K562 (cell line): ENCODE results near the gene GDF15. TPM values are rescaled to one million over a fixed set of nuclear protein-coding genes. Genes with fewer than 3 reads are reported as not detected.

ENCODE experiments used
- ATF1 ChIP-seq, 2 experiments: fragments of 450-650 bp in 1 of 2; IDR thresholded peaks; 2 replicates each; pipeline ENCODE4 v1.6.1; 2016; ENCODE audit warnings: missing compliant biosample characterization in 1 of 2, missing genetic modification characterization in 1 of 2
- BDP1 ChIP-seq: IDR thresholded peaks from 3 replicates; pipeline ENCODE4 v1.6.1; 2011; ENCODE audit not compliant: insufficient read length, insufficient read depth
- CHD2 ChIP-seq: IDR thresholded peaks from 2 replicates; pipeline ENCODE4 v1.6.1; 2011; ENCODE audit warnings: low read depth, low read length
- KHSRP ChIP-seq: fragments of 450-650 bp; IDR thresholded peaks from 2 replicates; pipeline ENCODE4 v1.6.1; 2017
- POLR2AphosphoS5 ChIP-seq: IDR thresholded peaks from 2 replicates; pipeline ENCODE4 v1.6.1; 2011; ENCODE audit warnings: mild to moderate bottlenecking, low read depth, low read length, moderate library complexity; ENCODE audit not compliant: control insufficient read depth, insufficient read depth
- POLR2B ChIP-seq: fragments of 450-650 bp; IDR thresholded peaks from 2 replicates; pipeline ENCODE4 v1.6.1; 2018; ENCODE audit warnings: low read depth; ENCODE audit not compliant: partially characterized antibody
- RBM15 ChIP-seq: fragments of 200-400 bp; formaldehyde crosslinking; IDR thresholded peaks from 2 replicates; pipeline ENCODE4 v1.6.1; 2018; ENCODE audit warnings: mild to moderate bottlenecking, low read length, moderate library complexity; ENCODE audit not compliant: insufficient read depth
- SMAD4 ChIP-seq: fragments of 250-450 bp; sonication (Bioruptor Pico); conservative IDR thresholded peaks from 2 replicates; pipeline ENCODE4 v1.8.0; 2021; ENCODE audit warnings: inconsistent platforms, mild to moderate bottlenecking, moderate library complexity
- THAP12 ChIP-seq: fragments of 250-450 bp; sonication (Bioruptor Pico); IDR thresholded peaks from 2 replicates; pipeline ENCODE4 v1.9.0; 2021; ENCODE audit warnings: mild to moderate bottlenecking, inconsistent platforms
- ZMIZ1 ChIP-seq, 2 experiments: fragments of 150-350 bp in 1 of 2; IDR thresholded peaks; 2 replicates each; pipeline ENCODE4 v1.6.1; 2012 to 2016; ENCODE audit warnings: low read depth in 2 of 2, low read length in 2 of 2, mild to moderate bottlenecking in 1 of 2, moderate library complexity in 1 of 2
- ZNF76 ChIP-seq: fragments of 250-450 bp; sonication (Bioruptor Pico); IDR thresholded peaks from 2 replicates; pipeline ENCODE4 v1.4.0; 2020; ENCODE audit warnings: mild to moderate bottlenecking, moderate library complexity, borderline replicate concordance
- polyA plus RNA-seq, 8 experiments: library from polyadenylated mRNA; depleted of rRNA in 4 of 8; stranded (reverse) in 5 of 8; unstranded in 3 of 8; fragments of >200 nt; fragmentation: Nextera tagmentation in 2 of 8; fragmentation: Illumina TruSeq in 1 of 8; extraction: Ambion mirVana in 2 of 8; extraction: Trizol in 1 of 8; gene quantifications; 2 replicates each; pipeline versions ENCODE4 v1.2.1 to v1.2.3, GENCODE V29; 2011 to 2014; ENCODE audit warnings: inconsistent platforms in 1 of 8, missing spikeins in 1 of 8
- total RNA-seq, 7 experiments: library from RNA; depleted of rRNA in 6 of 7; stranded (reverse); fragments of >200 nt in 6 of 7; fragmentation: Illumina TruSeq in 2 of 7; extraction: Trizol in 2 of 7; gene quantifications; 2 replicates each; pipeline versions ENCODE4 v1.2.1 to v1.2.3, GENCODE V29; 2011 to 2021; ENCODE audit warnings: low replicate concordance in 1 of 7
- TF ChIP-seq, protein P1 (sequence below), 2 experiments: fragments of 450-650 bp; IDR thresholded peaks; 2 replicates each; pipeline ENCODE4 v1.6.1; 2016; ENCODE audit warnings: mild to moderate bottlenecking in 2 of 2, borderline replicate concordance in 1 of 2, low read depth in 1 of 2, moderate library complexity in 1 of 2

Gene GDF15
- total and polyA plus RNA-seq, 9 of the 15 experiments (the other 6 are each of a cell fraction or from before 2014, with no cell fraction given): 2.3 to 82.4 (median 12.5) TPM

DNA sequence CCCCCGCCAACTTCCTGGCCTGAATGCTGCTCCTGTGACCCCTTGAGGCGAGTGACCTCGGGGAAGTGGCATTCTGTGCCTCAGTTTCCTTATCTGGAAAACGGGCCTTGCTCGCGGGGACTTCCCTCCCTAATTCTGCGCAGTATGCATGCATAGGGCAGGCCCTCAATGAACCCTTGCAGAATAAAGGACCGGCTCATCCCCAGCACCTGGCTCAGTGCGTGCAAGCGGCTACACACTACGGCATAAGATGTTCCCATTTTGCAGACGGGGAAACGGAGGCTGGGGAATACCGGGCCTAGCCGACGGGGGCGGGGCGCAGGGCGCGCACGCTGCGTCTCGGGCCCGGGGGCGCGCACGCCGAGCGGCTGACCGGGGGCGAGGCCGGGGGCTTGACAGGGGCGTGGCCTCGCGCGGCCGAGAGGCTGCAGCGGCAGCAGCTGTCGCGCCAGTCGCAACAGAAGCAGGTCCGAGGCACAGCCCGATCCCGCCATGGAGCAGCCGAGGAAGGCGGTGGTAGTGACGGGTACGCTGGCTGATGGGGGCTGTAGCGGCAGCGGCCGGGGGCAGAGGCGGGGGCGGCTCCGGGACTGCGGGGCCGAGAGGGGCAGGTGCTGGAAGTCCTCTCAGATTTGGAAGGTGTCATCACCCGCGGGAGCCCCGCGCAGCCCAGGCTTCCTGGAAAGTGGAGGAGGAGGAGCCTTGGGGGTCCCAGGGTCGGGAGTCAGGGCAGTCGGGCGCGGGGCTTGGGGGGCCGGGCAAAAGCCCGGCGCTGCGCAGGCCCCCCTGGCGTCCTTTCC, 45.6 kb upstream of the GDF15 start, which contains the start of gene PGPEP1 (continued):
- TF ChIP-seq BDP1: no peak
- no peak for TF ChIP-seq CHD2
- no peak for TF ChIP-seq ZMIZ1 (IDR thresholded peaks at IDR 0.05; ENCODE audit: low read depth in 2 of 2, low read length in 2 of 2)
- no peak for TF ChIP-seq KHSRP
- TF ChIP-seq, protein P1, sequence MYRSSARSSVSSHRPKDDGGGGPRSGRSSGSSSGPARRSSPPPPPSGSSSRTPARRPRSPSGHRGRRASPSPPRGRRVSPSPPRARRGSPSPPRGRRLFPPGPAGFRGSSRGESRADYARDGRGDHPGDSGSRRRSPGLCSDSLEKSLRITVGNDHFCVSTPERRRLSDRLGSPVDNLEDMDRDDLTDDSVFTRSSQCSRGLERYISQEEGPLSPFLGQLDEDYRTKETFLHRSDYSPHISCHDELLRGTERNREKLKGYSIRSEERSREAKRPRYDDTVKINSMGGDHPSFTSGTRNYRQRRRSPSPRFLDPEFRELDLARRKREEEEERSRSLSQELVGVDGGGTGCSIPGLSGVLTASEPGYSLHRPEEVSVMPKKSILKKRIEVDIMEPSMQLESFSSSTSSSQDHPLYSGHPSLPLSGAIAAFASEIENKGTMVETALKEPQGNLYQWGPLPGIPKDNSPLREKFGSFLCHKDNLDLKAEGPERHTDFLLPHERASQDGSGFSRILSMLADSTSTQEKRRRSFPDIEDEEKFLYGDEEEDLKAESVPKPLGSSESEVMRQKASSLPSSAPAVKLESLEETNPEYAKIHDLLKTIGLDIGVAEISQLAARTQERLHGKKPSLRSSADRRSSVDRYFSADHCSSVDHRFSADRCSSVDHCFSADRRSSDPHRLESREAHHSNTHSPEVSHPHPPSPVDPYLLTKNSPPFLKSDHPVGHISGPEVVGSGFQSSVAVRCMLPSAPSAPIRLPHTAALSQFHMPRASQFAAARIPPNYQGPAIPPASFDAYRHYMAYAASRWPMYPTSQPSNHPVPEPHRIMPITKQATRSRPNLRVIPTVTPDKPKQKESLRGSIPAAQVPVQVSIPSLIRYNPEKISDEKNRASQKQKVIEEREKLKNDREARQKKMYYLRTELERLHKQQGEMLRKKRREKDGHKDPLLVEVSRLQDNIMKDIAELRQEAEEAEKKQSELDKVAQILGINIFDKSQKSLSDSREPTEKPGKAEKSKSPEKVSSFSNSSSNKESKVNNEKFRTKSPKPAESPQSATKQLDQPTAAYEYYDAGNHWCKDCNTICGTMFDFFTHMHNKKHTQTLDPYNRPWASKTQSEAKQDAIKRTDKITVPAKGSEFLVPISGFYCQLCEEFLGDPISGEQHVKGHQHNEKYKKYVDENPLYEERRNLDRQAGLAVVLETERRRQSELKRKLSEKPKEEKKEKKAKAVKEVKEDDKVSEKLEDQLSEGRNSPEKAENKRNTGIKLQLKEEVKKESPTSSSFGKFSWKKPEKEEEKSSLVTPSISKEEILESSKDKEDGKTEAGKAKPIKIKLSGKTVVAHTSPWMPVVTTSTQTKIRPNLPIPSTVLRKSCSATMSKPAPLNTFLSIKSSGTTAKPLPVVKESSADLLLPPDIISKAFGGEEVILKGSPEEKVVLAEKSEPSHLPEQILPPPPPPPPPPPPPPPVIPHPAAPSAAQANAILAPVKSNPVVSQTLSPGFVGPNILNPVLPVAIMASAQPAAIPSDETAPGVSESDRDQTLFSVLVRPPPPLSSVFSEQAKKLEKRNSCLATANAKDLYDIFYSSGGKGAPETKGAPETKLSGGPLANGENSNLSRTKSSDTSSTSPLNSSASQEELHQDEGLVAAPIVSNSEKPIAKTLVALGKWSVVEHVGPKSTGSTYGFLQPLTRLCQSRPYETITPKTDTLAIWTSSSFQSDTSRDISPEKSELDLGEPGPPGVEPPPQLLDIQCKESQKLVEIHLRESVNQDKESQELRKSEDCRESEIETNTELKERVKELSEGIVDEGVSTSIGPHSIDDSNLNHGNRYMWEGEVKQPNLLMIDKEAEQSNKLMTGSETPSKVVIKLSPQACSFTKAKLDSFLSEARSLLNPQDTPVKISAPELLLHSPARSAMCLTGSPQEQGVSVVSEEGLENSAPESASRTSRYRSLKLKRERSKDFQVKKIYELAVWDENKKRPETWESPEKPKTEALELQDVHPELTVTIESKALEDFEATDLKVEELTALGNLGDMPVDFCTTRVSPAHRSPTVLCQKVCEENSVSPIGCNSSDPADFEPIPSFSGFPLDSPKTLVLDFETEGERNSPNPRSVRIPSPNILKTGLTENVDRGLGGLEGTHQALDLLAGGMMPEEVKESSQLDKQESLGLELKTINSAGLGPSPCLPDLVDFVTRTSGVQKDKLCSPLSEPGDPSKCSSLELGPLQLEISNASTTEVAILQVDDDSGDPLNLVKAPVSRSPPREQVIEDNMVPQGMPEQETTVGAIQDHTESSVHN (IDR thresholded peaks at IDR 0.05; ENCODE audit: borderline replicate concordance in 1 of 2, low read depth in 1 of 2): no peak
- no peak for TF ChIP-seq THAP12
- no peak for TF ChIP-seq RBM15
- TF ChIP-seq ATF1 (CRISPR knock-in tag; IDR thresholded peaks at IDR 0.05): no peak
- peak; percentile 41 for TF ChIP-seq ATF1 (tag; IDR thresholded peaks at IDR 0.05)
- TF ChIP-seq POLR2AphosphoS5: no peak; the same call in 1 of the 2 replicates
- no peak for TF ChIP-seq ZNF76 (CRISPR knock-in tag)
- peak; percentile 57; the same call in 1 of the 2 replicates for TF ChIP-seq SMAD4 (CRISPR knock-in tag)
- peak; percentile 42 for TF ChIP-seq POLR2B
